ENCODE measurements around the gene BTNL3.

DNA sequence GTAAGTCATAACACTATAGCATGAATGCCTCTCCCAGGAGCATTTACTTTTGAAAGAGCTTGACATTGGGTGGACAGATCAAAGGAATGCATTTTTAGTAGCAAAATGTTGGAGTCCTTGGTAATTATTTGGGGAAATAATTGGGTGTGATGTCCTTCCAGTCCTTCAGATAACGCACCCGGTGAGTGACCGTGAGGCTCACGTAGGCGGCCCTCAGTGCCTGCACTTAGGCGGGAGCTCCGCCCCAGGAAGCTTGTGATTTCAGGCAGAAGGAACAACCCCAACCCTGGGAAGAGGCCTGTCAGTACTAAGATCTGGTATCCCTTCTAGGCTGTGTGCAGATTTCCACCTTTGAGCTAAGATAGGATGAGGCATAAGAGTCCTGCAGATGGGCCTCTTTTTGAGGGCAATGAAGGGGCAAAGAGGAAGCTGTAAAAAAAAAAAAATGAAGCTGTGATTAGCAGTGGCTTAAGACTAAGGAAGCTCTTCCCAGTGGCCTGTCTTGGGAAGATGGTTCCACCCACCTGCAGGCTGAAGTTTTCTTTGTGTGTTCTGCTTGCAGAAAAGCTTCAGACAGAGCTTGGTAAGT, 66.3 kb downstream of the BTNL3 start:
- TF ChIP-seq POLR2A (IDR thresholded peaks at IDR 0.05; ENCODE audit: low read depth, low read length) (no peak), ATF3 (IDR thresholded peaks at IDR 0.05; ENCODE audit: borderline replicate concordance, extremely low read depth, low read depth, low read length) (no peak), RAD21 (IDR thresholded peaks at IDR 0.05; ENCODE audit: insufficient read depth, low read depth, low read length) (no peak), CTCF (IDR thresholded peaks at IDR 0.05 in 2 of 3, conservative IDR thresholded peaks at IDR 0.05 in 1 of 3; ENCODE audit: control insufficient read depth in 2 of 3, extremely low read depth in 1 of 3, insufficient read depth in 1 of 3, low read depth in 3 of 3, low read length in 3 of 3) (no peak), RCOR1 (conservative IDR thresholded peaks at IDR 0.05; ENCODE audit: low read depth, low read length) (no peak), POLR2AphosphoS5 (IDR thresholded peaks at IDR 0.05; ENCODE audit: low read length) (no peak), BCL11A (IDR thresholded peaks at IDR 0.05; ENCODE audit: low read depth, low read length) (no peak), MYC (IDR thresholded peaks at IDR 0.05; ENCODE audit: insufficient read depth, insufficient read length, insufficient replicate concordance, low read length, severe bottlenecking) (no peak), SIN3A (IDR thresholded peaks at IDR 0.05; ENCODE audit: low read depth, low read length) (no peak)
- TF ChIP-seq, protein P1, sequence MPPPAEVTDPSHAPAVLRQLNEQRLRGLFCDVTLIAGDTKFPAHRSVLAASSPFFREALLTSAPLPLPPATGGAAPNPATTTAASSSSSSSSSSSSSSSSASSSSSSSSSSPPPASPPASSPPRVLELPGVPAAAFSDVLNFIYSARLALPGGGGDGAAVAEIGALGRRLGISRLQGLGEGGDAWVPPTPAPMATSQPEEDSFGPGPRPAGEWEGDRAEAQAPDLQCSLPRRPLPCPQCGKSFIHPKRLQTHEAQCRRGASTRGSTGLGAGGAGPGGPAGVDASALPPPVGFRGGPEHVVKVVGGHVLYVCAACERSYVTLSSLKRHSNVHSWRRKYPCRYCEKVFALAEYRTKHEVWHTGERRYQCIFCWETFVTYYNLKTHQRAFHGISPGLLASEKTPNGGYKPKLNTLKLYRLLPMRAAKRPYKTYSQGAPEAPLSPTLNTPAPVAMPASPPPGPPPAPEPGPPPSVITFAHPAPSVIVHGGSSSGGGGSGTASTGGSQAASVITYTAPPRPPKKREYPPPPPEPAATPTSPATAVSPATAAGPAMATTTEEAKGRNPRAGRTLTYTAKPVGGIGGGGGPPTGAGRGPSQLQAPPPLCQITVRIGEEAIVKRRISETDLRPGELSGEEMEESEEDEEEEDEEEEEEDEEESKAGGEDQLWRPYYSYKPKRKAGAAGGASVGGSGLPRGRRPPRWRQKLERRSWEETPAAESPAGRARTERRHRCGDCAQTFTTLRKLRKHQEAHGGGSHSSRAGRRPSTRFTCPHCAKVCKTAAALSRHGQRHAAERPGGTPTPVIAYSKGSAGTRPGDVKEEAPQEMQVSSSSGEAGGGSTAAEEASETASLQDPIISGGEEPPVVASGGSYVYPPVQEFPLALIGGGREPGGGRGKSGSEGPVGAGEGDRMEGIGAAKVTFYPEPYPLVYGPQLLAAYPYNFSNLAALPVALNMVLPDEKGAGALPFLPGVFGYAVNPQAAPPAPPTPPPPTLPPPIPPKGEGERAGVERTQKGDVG (CRISPR knock-in tag; IDR thresholded peaks at IDR 0.05): no peak
- TF ChIP-seq, protein P2, sequence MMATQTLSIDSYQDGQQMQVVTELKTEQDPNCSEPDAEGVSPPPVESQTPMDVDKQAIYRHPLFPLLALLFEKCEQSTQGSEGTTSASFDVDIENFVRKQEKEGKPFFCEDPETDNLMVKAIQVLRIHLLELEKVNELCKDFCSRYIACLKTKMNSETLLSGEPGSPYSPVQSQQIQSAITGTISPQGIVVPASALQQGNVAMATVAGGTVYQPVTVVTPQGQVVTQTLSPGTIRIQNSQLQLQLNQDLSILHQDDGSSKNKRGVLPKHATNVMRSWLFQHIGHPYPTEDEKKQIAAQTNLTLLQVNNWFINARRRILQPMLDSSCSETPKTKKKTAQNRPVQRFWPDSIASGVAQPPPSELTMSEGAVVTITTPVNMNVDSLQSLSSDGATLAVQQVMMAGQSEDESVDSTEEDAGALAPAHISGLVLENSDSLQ (IDR thresholded peaks at IDR 0.05): no peak
- TF ChIP-seq, protein P3, sequence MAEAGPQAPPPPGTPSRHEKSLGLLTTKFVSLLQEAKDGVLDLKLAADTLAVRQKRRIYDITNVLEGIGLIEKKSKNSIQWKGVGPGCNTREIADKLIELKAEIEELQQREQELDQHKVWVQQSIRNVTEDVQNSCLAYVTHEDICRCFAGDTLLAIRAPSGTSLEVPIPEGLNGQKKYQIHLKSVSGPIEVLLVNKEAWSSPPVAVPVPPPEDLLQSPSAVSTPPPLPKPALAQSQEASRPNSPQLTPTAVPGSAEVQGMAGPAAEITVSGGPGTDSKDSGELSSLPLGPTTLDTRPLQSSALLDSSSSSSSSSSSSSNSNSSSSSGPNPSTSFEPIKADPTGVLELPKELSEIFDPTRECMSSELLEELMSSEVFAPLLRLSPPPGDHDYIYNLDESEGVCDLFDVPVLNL (IDR thresholded peaks at IDR 0.05; ENCODE audit: low read depth, low read length): no peak
- TF ChIP-seq, protein P4, sequence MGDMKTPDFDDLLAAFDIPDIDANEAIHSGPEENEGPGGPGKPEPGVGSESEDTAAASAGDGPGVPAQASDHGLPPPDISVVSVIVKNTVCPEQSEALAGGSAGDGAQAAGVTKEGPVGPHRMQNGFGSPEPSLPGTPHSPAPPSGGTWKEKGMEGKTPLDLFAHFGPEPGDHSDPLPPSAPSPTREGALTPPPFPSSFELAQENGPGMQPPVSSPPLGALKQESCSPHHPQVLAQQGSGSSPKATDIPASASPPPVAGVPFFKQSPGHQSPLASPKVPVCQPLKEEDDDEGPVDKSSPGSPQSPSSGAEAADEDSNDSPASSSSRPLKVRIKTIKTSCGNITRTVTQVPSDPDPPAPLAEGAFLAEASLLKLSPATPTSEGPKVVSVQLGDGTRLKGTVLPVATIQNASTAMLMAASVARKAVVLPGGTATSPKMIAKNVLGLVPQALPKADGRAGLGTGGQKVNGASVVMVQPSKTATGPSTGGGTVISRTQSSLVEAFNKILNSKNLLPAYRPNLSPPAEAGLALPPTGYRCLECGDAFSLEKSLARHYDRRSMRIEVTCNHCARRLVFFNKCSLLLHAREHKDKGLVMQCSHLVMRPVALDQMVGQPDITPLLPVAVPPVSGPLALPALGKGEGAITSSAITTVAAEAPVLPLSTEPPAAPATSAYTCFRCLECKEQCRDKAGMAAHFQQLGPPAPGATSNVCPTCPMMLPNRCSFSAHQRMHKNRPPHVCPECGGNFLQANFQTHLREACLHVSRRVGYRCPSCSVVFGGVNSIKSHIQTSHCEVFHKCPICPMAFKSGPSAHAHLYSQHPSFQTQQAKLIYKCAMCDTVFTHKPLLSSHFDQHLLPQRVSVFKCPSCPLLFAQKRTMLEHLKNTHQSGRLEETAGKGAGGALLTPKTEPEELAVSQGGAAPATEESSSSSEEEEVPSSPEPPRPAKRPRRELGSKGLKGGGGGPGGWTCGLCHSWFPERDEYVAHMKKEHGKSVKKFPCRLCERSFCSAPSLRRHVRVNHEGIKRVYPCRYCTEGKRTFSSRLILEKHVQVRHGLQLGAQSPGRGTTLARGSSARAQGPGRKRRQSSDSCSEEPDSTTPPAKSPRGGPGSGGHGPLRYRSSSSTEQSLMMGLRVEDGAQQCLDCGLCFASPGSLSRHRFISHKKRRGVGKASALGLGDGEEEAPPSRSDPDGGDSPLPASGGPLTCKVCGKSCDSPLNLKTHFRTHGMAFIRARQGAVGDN (IDR thresholded peaks at IDR 0.05): no peak
